Measurements from ENCODE around the gene ADARB2. TPM values are rescaled to one million over a fixed set of nuclear protein-coding genes. Genes with fewer than 3 reads are reported as not detected.

ADARB2 gene
- total RNA-seq, 2 donors from 2014 or later = 1.1 to 1.8 TPM

DNA sequence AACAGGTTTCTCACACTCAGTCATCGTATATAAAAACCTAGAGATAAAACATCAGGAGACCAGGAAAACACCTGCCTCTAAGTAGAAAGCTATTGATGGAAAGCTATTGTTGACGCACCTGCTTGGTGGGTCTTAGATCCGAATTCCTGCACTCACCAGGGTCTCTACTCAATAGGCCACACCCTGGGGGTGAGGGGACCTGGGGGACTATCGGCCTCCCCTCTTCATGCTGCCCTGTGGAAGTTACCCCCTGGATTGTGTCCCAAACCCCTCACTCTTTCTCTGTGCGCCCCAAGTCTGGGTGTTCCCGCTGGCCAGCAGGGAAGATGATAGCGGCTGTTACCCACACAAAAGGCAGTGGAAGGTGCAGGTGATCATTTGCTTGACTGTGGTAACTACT lies 368.1 kb downstream of the ADARB2 start:
- H3K36me3 Mint-ChIP-seq (ENCODE audit: low read depth) = no peaks in the 10 kb centered on the region
- Histone ChIP-seq H3K9ac (ENCODE audit: extremely low read depth, low read length, poor library complexity, severe bottlenecking) (no peak overlapping the region), H3K27me3 (ENCODE audit: control insufficient read depth, insufficient read depth, low read length, poor library complexity, severe bottlenecking) (no peaks in the 10 kb centered on the region), H3K4me1 (ENCODE audit: control insufficient read depth, insufficient read depth, low read length) (no peaks in the 10 kb centered on the region), H3K4me3 (ENCODE audit: low read length) (no peak overlapping the region), H3K27ac (ENCODE audit: low read depth, low read length) (no peak overlapping the region), H3K9me3 (ENCODE audit: control insufficient read depth, low read length) (no peaks in the 10 kb centered on the region), H3K36me3 (ENCODE audit: control insufficient read depth, insufficient read depth, low read length) (no peaks in the 10 kb centered on the region)
- H3K4me1 Mint-ChIP-seq = peaks cover 7% of the 10 kb centered on the region
- no peaks in the 10 kb centered on the region for H3K27me3 Mint-ChIP-seq (ENCODE audit: insufficient read depth)
- no peak overlapping the region for H3K4me3 Mint-ChIP-seq
- TF ChIP-seq, protein P1, sequence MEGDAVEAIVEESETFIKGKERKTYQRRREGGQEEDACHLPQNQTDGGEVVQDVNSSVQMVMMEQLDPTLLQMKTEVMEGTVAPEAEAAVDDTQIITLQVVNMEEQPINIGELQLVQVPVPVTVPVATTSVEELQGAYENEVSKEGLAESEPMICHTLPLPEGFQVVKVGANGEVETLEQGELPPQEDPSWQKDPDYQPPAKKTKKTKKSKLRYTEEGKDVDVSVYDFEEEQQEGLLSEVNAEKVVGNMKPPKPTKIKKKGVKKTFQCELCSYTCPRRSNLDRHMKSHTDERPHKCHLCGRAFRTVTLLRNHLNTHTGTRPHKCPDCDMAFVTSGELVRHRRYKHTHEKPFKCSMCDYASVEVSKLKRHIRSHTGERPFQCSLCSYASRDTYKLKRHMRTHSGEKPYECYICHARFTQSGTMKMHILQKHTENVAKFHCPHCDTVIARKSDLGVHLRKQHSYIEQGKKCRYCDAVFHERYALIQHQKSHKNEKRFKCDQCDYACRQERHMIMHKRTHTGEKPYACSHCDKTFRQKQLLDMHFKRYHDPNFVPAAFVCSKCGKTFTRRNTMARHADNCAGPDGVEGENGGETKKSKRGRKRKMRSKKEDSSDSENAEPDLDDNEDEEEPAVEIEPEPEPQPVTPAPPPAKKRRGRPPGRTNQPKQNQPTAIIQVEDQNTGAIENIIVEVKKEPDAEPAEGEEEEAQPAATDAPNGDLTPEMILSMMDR (conservative IDR thresholded peaks at IDR 0.05) = no peak
- no peak for DNase-seq
- H3K9me3 Mint-ChIP-seq = no peaks in the 10 kb centered on the region
- H3K27ac Mint-ChIP-seq = no peak overlapping the region
- WGBS, 2 experiments (ENCODE audit: insufficient coverage in 1 of 2, insufficient read length in 1 of 2) = 68% methylated on average over 6 to 7 of the region's 7 CpGs

DNA sequence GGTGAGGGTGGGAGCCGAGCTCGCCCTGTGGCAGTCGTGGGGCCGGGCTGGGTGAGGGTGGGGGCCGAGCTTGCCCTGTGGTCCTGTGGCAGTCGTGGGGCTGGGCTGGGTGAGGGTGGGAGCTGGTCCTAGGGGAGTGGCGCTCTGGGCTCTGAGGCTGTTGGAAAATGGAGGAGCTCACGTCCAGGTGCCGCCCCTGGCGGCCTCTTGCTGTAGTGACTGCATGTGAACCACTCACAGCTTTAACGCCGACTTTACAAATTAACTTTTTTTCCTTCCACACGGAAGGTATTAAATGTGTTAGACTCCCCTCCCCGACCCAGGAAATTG lies 368.5 kb downstream of the ADARB2 start:
- no peaks in the 10 kb centered on the region for H3K27me3 Mint-ChIP-seq (ENCODE audit: insufficient read depth)
- H3K4me1 Mint-ChIP-seq = peaks cover 7% of the 10 kb centered on the region
- H3K9ac ChIP-seq (ENCODE audit: extremely low read depth, low read length, poor library complexity, severe bottlenecking) = no peak overlapping the region
- H3K4me3 Mint-ChIP-seq = no peak overlapping the region
- no peak overlapping the region for H3K27ac Mint-ChIP-seq
- 24 to 25% methylated on average over 7 to 14 of the region's 14 CpGs for WGBS, 2 experiments (ENCODE audit: insufficient coverage in 1 of 2, insufficient read length in 1 of 2)
- H3K36me3 Mint-ChIP-seq (ENCODE audit: low read depth) = no peaks in the 10 kb centered on the region
- no peak overlapping the region for H3K27ac ChIP-seq (ENCODE audit: low read depth, low read length)
- no peaks in the 10 kb centered on the region for H3K4me1 ChIP-seq (ENCODE audit: control insufficient read depth, insufficient read depth, low read length)
- no peaks in the 10 kb centered on the region for H3K9me3 Mint-ChIP-seq
- TF ChIP-seq, protein P1 (conservative IDR thresholded peaks at IDR 0.05) = peak; percentile 85
- H3K4me3 ChIP-seq (ENCODE audit: low read length) = no peak overlapping the region
- H3K9me3 ChIP-seq (ENCODE audit: control insufficient read depth, low read length) = no peaks in the 10 kb centered on the region
- H3K36me3 ChIP-seq (ENCODE audit: control insufficient read depth, insufficient read depth, low read length) = no peaks in the 10 kb centered on the region
- DNase-seq = peak; percentile 91
- H3K27me3 ChIP-seq (ENCODE audit: control insufficient read depth, insufficient read depth, low read length, poor library complexity, severe bottlenecking) = no peaks in the 10 kb centered on the region

DNA sequence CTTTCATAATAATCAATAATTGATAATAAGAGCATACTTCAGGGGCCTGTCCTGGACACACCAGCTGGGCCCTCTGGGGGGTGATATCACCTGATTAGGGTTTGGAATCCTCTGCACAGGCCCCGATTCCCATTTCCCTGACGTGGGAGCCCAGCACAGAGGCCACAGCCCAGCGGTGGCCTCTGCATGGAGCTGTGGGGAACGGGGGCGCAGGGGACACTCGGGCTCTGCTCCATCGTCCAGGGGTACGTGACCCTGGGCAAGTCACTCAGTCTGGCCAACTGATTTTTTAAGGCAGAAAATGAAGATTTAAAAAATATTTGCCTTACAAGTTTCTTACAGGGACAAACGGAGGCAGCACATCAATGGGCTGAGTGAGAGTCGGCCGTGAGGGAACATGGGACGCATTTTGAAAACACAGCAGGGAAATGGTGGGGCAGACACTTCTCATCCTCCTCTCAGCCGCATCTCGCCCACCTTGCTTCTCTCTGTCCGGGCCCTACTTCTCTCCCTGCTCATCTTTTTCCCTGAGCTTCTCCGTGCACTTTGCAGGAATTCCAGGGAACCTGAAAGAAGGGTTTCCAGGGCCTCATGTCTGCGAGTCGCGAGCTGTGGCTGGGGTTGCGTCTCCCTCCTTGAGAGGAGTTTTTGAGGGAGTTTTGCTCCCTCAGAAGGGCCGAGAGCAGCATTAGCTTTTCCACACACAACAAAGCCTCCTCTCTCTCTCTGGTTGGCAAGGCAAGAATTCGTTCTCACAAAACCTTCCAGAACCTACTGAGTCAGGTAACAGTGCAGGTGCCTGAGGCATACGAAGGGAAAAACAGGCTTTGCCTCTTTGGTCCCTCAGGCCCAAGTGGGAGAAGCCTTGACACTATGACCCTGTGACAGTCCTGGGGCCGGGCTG lies 369.1 kb downstream of the ADARB2 start:
- H3K9ac ChIP-seq (ENCODE audit: extremely low read depth, low read length, poor library complexity, severe bottlenecking) = no peak overlapping the region
- H3K4me3 ChIP-seq (ENCODE audit: low read length) = no peak overlapping the region
- H3K4me1 ChIP-seq (ENCODE audit: control insufficient read depth, insufficient read depth, low read length) = no peaks in the 10 kb centered on the region
- H3K27ac ChIP-seq (ENCODE audit: low read depth, low read length) = no peak overlapping the region
- Mint-ChIP-seq H3K36me3 (ENCODE audit: low read depth) (no peaks in the 10 kb centered on the region), H3K27ac (peak overlapping the region; percentile 44), H3K4me1 (peaks cover 7% of the 10 kb centered on the region), H3K9me3 (no peaks in the 10 kb centered on the region), H3K27me3 (ENCODE audit: insufficient read depth) (no peaks in the 10 kb centered on the region), H3K4me3 (no peak overlapping the region)
- TF ChIP-seq, protein P1 (conservative IDR thresholded peaks at IDR 0.05) = no peak
- no peaks in the 10 kb centered on the region for H3K36me3 ChIP-seq (ENCODE audit: control insufficient read depth, insufficient read depth, low read length)
- DNase-seq = peak; percentile 53
- 92 to 97% methylated on average over 13 to 24 of the region's 24 CpGs for WGBS, 2 experiments (ENCODE audit: insufficient coverage in 1 of 2, insufficient read length in 1 of 2)
- H3K9me3 ChIP-seq (ENCODE audit: control insufficient read depth, low read length) = no peaks in the 10 kb centered on the region
- H3K27me3 ChIP-seq (ENCODE audit: control insufficient read depth, insufficient read depth, low read length, poor library complexity, severe bottlenecking) = no peaks in the 10 kb centered on the region
